ENCODE measurements around the gene TNPO1. TPM values are rescaled to one million over a fixed set of nuclear protein-coding genes. Genes with fewer than 3 reads are reported as not detected.

TNPO1 gene
- total and polyA plus RNA-seq, 8 donors = 7.5 to 531 (median 94.8) TPM

GRCh38 chr5:72836810-72837209, 20.3 kb downstream of the TNPO1 start:
- no peak for DNase-seq
- TF ChIP-seq EP300 (IDR thresholded peaks at IDR 0.05) (no peak), POLR2AphosphoS5 (IDR thresholded peaks at IDR 0.05) (no peak), POLR2A (IDR thresholded peaks at IDR 0.05) (no peak), CTCF (IDR thresholded peaks at IDR 0.05) (no peak)
- WGBS, 5 donors = 77 to 96% (median 88%) methylated on average over 1 of the region's 1 CpG
- no peaks in the 10 kb centered on the region for H3K36me3 ChIP-seq
- peaks cover 3 to 65% (median 29%) of the 10 kb centered on the region in 4 donors for H3K4me1 ChIP-seq
- H3K4me3 ChIP-seq = no peak overlapping the region
- no peaks in the 10 kb centered on the region for H3K9me3 ChIP-seq
- intact Hi-C loops (cut with DNase I; ENCODE audit: low total_unique reads) = no loop called here
- H3K27ac ChIP-seq = no peak overlapping the region
- no peaks in the 10 kb centered on the region for H3K27me3 ChIP-seq

GRCh38 chr5:72837524-72838096, 21.1 kb downstream of the TNPO1 start:
- no peaks in the 10 kb centered on the region for H3K9me3 ChIP-seq
- H3K4me3 ChIP-seq = no peak overlapping the region
- H3K27ac ChIP-seq = no peak overlapping the region
- TF ChIP-seq POLR2A (IDR thresholded peaks at IDR 0.05) (no peak), EP300 (IDR thresholded peaks at IDR 0.05) (no peak), POLR2AphosphoS5 (IDR thresholded peaks at IDR 0.05) (no peak), CTCF (IDR thresholded peaks at IDR 0.05) (no peak)
- intact Hi-C loops (cut with DNase I; ENCODE audit: low total_unique reads) = no loop called here
- H3K27me3 ChIP-seq = no peaks in the 10 kb centered on the region
- H3K36me3 ChIP-seq = no peaks in the 10 kb centered on the region
- 39 to 61% (median 46%) methylated on average over 4 of the region's 4 CpGs for WGBS, 5 donors
- H3K4me1 ChIP-seq = peaks cover 3 to 73% (median 29%) of the 10 kb centered on the region in 4 donors
- DNase-seq = no peak

- H3K4me1 ChIP-seq = peaks cover 7 to 96% (median 40%) of the 10 kb centered on the region in 4 donors
- 54 to 71% (median 55%) methylated on average over 5 of the region's 5 CpGs for WGBS, 5 donors
- H3K4me3 ChIP-seq = no peak overlapping the region
- no peaks in the 10 kb centered on the region for H3K9me3 ChIP-seq
- TF ChIP-seq POLR2AphosphoS5 (IDR thresholded peaks at IDR 0.05) (no peak), CTCF (IDR thresholded peaks at IDR 0.05) (no peak), POLR2A (IDR thresholded peaks at IDR 0.05) (no peak), EP300 (IDR thresholded peaks at IDR 0.05) (no peak)
- DNase-seq = no peak
- intact Hi-C loops (cut with DNase I; ENCODE audit: low total_unique reads) = no loop called here
- no peaks in the 10 kb centered on the region for H3K27me3 ChIP-seq
- no peak overlapping the region for H3K27ac ChIP-seq
- H3K36me3 ChIP-seq = no peaks in the 10 kb centered on the region
Observed at GRCh38 chr5:72840041-72840440, 23.6 kb downstream of the TNPO1 start.

- Histone ChIP-seq H3K9me3 (no peaks in the 10 kb centered on the region), H3K4me3 (no peak overlapping the region), H3K27me3 (no peaks in the 10 kb centered on the region), H3K4me1 (peaks cover 8 to 99% (median 49%) of the 10 kb centered on the region in 4 donors), H3K27ac (no peak overlapping the region), H3K36me3 (no peaks in the 10 kb centered on the region)
- TF ChIP-seq POLR2A (IDR thresholded peaks at IDR 0.05) (no peak), CTCF (IDR thresholded peaks at IDR 0.05) (no peak), EP300 (IDR thresholded peaks at IDR 0.05) (no peak), POLR2AphosphoS5 (IDR thresholded peaks at IDR 0.05) (no peak)
- intact Hi-C loops (cut with DNase I; ENCODE audit: low total_unique reads) = no loop called here
- 92 to 98% (median 96%) methylated on average over 1 of the region's 1 CpG for WGBS, 5 donors
- no peak for DNase-seq
Observed at GRCh38 chr5:72841756-72842535, 25.5 kb downstream of the TNPO1 start.
